Bronchial epithelial cell (primary cell): Measurements from ENCODE around the gene SUCLG2. TPM values are rescaled to one million over a fixed set of nuclear protein-coding genes. Genes with fewer than 3 reads are reported as not detected.

Source experiments
- DNase-seq: peaks from one replicate; pipeline ENCODE4 v3.0.0-alpha.2; 2010; ENCODE audit warnings: low read depth
- FAIRE-seq: peaks from 2 replicates; lab custom pipeline; 2011; peaks lifted over from hg19 to GRCh38; lab: Jason Lieb, UNC
- H3K27me3 ChIP-seq: 2 replicates; pipeline ENCODE4 v1.5.1; 2011; ENCODE audit warnings: low read length; ENCODE audit not compliant: control insufficient read depth, insufficient read depth
- H3K36me3 ChIP-seq: 2 replicates; pipeline ENCODE4 v1.5.1; 2011; ENCODE audit warnings: low read length; ENCODE audit not compliant: control insufficient read depth, insufficient read depth
- H3K4me3 ChIP-seq: 2 replicates; pipeline ENCODE4 v1.5.1; 2011; ENCODE audit warnings: mild to moderate bottlenecking, low read depth, low read length, control low read depth
- total RNA-seq: library from RNA; depleted of rRNA; stranded (reverse); fragments of >200 nt; gene quantifications from 2 replicates; pipeline ENCODE4 v1.2.1, GENCODE V29; 2014
- TF ChIP-seq, protein P1 (sequence below): IDR thresholded peaks from 2 replicates; pipeline ENCODE4 v1.5.1; 2011; ENCODE audit warnings: mild to moderate bottlenecking, moderate library complexity, low read length, control low read depth, inconsistent platforms; ENCODE audit not compliant: insufficient read depth, severe bottlenecking

SUCLG2 gene
- total RNA-seq, 1 donor from 2014 or later: 42.1 TPM

GRCh38 chr3:67495751-67496150 is 158.7 kb downstream of the SUCLG2 start:
- no peak for FAIRE-seq
- H3K27me3 ChIP-seq: no peaks in the 10 kb centered on the region
- TF ChIP-seq, protein P1, sequence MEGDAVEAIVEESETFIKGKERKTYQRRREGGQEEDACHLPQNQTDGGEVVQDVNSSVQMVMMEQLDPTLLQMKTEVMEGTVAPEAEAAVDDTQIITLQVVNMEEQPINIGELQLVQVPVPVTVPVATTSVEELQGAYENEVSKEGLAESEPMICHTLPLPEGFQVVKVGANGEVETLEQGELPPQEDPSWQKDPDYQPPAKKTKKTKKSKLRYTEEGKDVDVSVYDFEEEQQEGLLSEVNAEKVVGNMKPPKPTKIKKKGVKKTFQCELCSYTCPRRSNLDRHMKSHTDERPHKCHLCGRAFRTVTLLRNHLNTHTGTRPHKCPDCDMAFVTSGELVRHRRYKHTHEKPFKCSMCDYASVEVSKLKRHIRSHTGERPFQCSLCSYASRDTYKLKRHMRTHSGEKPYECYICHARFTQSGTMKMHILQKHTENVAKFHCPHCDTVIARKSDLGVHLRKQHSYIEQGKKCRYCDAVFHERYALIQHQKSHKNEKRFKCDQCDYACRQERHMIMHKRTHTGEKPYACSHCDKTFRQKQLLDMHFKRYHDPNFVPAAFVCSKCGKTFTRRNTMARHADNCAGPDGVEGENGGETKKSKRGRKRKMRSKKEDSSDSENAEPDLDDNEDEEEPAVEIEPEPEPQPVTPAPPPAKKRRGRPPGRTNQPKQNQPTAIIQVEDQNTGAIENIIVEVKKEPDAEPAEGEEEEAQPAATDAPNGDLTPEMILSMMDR: no peak
- H3K4me3 ChIP-seq: no peak overlapping the region
- no peaks in the 10 kb centered on the region for H3K36me3 ChIP-seq
- DNase-seq: no peak

GRCh38 chr3:67493808-67494207 is 160.6 kb downstream of the SUCLG2 start:
- Histone ChIP-seq H3K36me3 (no peaks in the 10 kb centered on the region), H3K4me3 (no peak overlapping the region), H3K27me3 (no peaks in the 10 kb centered on the region)
- DNase-seq: no peak
- FAIRE-seq: no peak
- TF ChIP-seq, protein P1: no peak

- Histone ChIP-seq H3K36me3 (no peaks in the 10 kb centered on the region), H3K27me3 (no peaks in the 10 kb centered on the region), H3K4me3 (no peak overlapping the region)
- FAIRE-seq (no peak), DNase-seq (no peak)
- TF ChIP-seq, protein P1: no peak
Measured at GRCh38 chr3:67490658-67491057, 163.8 kb downstream of the SUCLG2 start.

- no peak overlapping the region for H3K4me3 ChIP-seq
- TF ChIP-seq, protein P1: no peak
- no peaks in the 10 kb centered on the region for H3K36me3 ChIP-seq
- DNase-seq: no peak
- FAIRE-seq: no peak
- H3K27me3 ChIP-seq: no peaks in the 10 kb centered on the region
Measured at GRCh38 chr3:67489816-67490215, 164.6 kb downstream of the SUCLG2 start.

DNA sequence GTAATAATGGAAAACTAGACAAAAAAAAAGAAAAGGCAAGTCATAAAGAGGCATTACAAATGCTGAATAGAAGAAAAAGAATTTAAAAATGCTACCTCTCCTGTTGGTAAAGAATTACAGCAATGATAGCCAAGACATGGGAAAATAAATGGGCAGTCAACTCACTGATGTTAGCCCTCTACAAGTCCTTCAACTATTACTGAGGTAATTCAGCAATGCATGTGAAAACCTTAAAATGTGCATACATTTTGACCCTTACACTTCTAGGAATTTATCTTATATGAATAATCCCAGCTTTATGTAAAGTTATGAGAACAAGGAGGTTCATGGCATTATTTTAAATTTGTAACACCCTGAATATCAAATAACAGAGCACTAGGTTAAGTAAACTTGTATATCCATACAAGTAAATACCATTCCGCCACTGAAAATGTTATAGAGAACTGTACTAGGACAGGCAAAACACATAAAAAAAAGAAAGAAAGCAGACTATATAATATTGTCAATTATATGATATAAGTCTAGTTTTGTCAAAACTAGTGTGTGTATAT is 166.8 kb downstream of the SUCLG2 start:
- FAIRE-seq (no peak), DNase-seq (no peak)
- H3K27me3 ChIP-seq: no peaks in the 10 kb centered on the region
- TF ChIP-seq, protein P1: no peak
- H3K4me3 ChIP-seq: no peak overlapping the region
- no peaks in the 10 kb centered on the region for H3K36me3 ChIP-seq

GRCh38 chr3:67486883-67487282 is 167.5 kb downstream of the SUCLG2 start:
- H3K36me3 ChIP-seq: no peaks in the 10 kb centered on the region
- TF ChIP-seq, protein P1: no peak
- no peaks in the 10 kb centered on the region for H3K27me3 ChIP-seq
- DNase-seq (no peak), FAIRE-seq (no peak)
- H3K4me3 ChIP-seq: no peak overlapping the region
